Measurements from ENCODE around the gene MAEL.

- TF ChIP-seq CTCF (IDR thresholded peaks at IDR 0.05; ENCODE audit: poor library complexity) (no peak), EZH2 (IDR thresholded peaks at IDR 0.05; ENCODE audit: borderline replicate concordance) (no peak), EZH2phosphoT487 (IDR thresholded peaks at IDR 0.05; ENCODE audit: low read depth, severe bottlenecking, unreplicated experiment) (no peak)
Measured at GRCh38 chr1:167064621-167065020, 75.5 kb downstream of the MAEL start.
